Breast epithelium (tissue), 3 donors: ENCODE data around the gene SYNJ2.

Experiments used
- POLR2AphosphoS5 ChIP-seq, 3 donors: sonication (generic); formaldehyde crosslinking; IDR thresholded peaks; one replicate each; pipeline ENCODE4 v1.6.1; 2017; ENCODE audit warnings: antibody characterized with exemption in 3 of 3
- TF ChIP-seq, protein P1 (sequence below), 3 donors: fragments of 450-650 bp; IDR thresholded peaks; one replicate each; pipeline ENCODE4 v1.5.1; 2016 to 2017; ENCODE audit warnings: antibody characterized with exemption in 3 of 3, mild to moderate bottlenecking in 3 of 3, moderate library complexity in 3 of 3

DNA sequence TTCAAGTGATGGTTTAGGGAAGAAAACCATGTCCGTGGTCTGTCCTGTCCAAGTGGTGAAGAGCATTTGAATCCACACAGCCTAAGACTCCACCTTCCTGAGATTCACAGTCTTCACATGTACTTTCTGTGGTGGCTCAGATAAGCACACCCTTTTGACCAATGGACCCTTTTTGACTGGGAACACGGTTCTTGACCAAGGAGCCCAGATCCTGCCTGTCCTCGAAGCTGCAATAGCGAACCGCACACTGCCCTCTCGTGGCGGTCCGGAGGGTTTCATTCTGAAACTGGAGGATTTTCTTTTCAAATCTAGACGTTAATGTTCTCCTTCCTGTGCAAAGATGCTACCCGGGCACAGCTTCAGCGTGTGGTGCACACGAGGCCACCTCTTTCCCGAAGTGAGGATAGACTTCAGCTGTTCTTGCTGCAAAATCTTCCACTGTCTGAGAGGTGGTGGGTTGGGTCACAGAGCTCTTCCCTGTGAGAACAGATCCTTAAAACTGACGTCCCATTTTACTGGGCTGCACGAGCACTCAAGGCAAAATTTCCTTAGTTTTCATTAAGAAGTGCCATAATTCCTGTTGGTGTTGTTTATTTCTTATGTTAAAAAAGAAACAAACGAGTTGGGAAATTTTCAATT lies 90.5 kb downstream of the SYNJ2 start:
- TF ChIP-seq, protein P1, sequence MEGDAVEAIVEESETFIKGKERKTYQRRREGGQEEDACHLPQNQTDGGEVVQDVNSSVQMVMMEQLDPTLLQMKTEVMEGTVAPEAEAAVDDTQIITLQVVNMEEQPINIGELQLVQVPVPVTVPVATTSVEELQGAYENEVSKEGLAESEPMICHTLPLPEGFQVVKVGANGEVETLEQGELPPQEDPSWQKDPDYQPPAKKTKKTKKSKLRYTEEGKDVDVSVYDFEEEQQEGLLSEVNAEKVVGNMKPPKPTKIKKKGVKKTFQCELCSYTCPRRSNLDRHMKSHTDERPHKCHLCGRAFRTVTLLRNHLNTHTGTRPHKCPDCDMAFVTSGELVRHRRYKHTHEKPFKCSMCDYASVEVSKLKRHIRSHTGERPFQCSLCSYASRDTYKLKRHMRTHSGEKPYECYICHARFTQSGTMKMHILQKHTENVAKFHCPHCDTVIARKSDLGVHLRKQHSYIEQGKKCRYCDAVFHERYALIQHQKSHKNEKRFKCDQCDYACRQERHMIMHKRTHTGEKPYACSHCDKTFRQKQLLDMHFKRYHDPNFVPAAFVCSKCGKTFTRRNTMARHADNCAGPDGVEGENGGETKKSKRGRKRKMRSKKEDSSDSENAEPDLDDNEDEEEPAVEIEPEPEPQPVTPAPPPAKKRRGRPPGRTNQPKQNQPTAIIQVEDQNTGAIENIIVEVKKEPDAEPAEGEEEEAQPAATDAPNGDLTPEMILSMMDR (IDR thresholded peaks at IDR 0.05) = peak; percentile 55 to 84 (median 78)
- peak in 1 of 3 donors; percentile 40 for TF ChIP-seq POLR2AphosphoS5 (IDR thresholded peaks at IDR 0.05)
